Measurements from ENCODE around the gene OTULIN. TPM values are rescaled to one million over a fixed set of nuclear protein-coding genes. Genes with fewer than 3 reads are reported as not detected.

The OTULIN gene
- total and polyA plus RNA-seq, 3 experiments from 2014 or later: 28.1 to 87.6 (median 86.2) TPM

DNA sequence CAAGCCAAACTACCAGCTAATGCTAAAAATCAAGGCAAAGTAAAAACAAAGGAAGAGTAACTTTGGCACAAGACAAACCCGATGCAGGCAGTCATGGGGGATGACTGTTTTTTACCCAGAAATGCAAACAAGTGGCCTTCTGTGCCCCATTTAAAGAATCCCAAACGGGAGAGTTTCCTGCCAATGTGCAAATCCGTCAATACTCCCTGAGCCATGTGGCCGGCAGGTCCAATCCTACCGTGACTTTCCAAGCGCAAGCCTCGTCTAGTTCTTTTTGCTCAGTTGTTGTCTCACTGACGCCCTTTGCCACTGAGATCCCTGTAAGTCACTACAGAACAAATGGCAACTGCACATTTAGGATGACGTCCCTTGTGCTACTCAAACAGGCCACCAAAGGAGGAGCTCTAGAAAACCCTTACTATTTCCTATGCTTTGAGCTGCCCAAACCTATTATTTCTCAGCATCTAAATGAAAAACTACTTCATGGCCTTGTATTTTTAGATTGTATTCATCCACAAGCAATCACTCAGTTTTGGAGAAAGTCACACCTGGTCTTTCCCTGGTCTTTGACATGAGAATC lies 43.4 kb downstream of the OTULIN start:
- peaks cover 3 to 82% (median 24%) of the 10 kb centered on the region in 3 donors for H3K36me3 Mint-ChIP-seq
- peak in 1 of 5 donors; percentile 22 for DNase-seq
- Histone ChIP-seq H3K4me3 (ENCODE audit: low read length) (peak overlapping the region; percentile 5), H3K36me3 (ENCODE audit: insufficient read depth, low read length) (peaks cover 27% of the 10 kb centered on the region), H3K27ac (ENCODE audit: low read depth, low read length) (peak overlapping the region; percentile 5), H3K9me3 (ENCODE audit: low read length) (no peaks in the 10 kb centered on the region), H3K27me3 (ENCODE audit: insufficient read depth, low read length, poor library complexity, severe bottlenecking) (no peaks in the 10 kb centered on the region), H3K4me1 (ENCODE audit: insufficient read depth, low read length) (peaks cover 67% of the 10 kb centered on the region)
- ChIA-PET CTCF (interaction anchor here (0.6 to 4.9 kb wide), 11 partner anchors 9 to 311 kb away, joined by 3 to 33 read pairs (median 4); no protein-coding TSS in a partner anchor), POLR2A (interaction anchor here (0.5 to 0.9 kb wide), 3 partner anchors 9 to 146 kb away, joined by 3 to 4 read pairs (median 3); no protein-coding TSS in a partner anchor)
- H3K4me3 Mint-ChIP-seq: peak overlapping the region in 3 of 7 donors; percentile 9 to 33 (median 10)
- H3K27me3 Mint-ChIP-seq: no peaks in the 10 kb centered on the region
- peak overlapping the region; percentile 77 to 100 (median 97) for H3K27ac Mint-ChIP-seq
- H3K9me3 Mint-ChIP-seq: no peaks in the 10 kb centered on the region
- peaks cover 68 to 83% (median 77%) of the 10 kb centered on the region in 3 donors for H3K4me1 Mint-ChIP-seq

DNA sequence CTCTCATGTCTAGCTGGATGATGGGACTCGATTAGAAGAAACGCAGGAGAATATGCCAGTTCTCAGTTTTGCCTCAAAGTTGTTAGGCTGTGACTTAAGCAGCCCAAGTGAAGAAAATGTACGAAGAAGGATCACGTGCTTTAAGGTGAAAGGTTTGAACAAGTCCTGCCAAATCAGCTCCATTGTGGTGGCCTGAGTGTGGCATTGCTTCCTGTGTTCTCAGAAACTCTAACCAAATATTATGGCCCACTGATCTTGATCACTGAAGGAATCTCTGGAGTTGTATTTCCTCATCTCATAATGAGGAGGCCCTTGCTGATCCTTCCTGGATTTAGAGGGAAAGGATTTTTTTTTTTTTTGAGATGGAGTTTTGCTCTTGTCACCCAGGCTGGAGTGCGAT lies 44.0 kb downstream of the OTULIN start:
- H3K4me3 Mint-ChIP-seq: peak overlapping the region in 3 of 7 donors; percentile 4 to 37 (median 35)
- H3K4me3 ChIP-seq (ENCODE audit: low read length): peak overlapping the region; percentile 5
- H3K4me1 Mint-ChIP-seq: peaks cover 61 to 76% (median 70%) of the 10 kb centered on the region in 3 donors
- H3K27me3 ChIP-seq (ENCODE audit: insufficient read depth, low read length, poor library complexity, severe bottlenecking): no peaks in the 10 kb centered on the region
- H3K27me3 Mint-ChIP-seq: no peaks in the 10 kb centered on the region
- H3K36me3 Mint-ChIP-seq: peaks cover 3 to 83% (median 24%) of the 10 kb centered on the region in 3 donors
- DNase-seq: no peak
- ChIA-PET POLR2A (interaction anchor here (0.5 to 0.6 kb wide), 2 partner anchors 101 to 147 kb away, joined by 3 read pairs; no protein-coding TSS in a partner anchor), CTCF (interaction anchor here (0.7 to 4.9 kb wide), 8 partner anchors 10 to 295 kb away, joined by 3 to 33 read pairs (median 4); no protein-coding TSS in a partner anchor)
- peak overlapping the region; percentile 77 to 99 (median 96) for H3K27ac Mint-ChIP-seq
- peaks cover 27% of the 10 kb centered on the region for H3K36me3 ChIP-seq (ENCODE audit: insufficient read depth, low read length)
- H3K4me1 ChIP-seq (ENCODE audit: insufficient read depth, low read length): peaks cover 60% of the 10 kb centered on the region
- no peak overlapping the region for H3K27ac ChIP-seq (ENCODE audit: low read depth, low read length)
- no peaks in the 10 kb centered on the region for H3K9me3 Mint-ChIP-seq
- H3K9me3 ChIP-seq (ENCODE audit: low read length): no peaks in the 10 kb centered on the region

DNA sequence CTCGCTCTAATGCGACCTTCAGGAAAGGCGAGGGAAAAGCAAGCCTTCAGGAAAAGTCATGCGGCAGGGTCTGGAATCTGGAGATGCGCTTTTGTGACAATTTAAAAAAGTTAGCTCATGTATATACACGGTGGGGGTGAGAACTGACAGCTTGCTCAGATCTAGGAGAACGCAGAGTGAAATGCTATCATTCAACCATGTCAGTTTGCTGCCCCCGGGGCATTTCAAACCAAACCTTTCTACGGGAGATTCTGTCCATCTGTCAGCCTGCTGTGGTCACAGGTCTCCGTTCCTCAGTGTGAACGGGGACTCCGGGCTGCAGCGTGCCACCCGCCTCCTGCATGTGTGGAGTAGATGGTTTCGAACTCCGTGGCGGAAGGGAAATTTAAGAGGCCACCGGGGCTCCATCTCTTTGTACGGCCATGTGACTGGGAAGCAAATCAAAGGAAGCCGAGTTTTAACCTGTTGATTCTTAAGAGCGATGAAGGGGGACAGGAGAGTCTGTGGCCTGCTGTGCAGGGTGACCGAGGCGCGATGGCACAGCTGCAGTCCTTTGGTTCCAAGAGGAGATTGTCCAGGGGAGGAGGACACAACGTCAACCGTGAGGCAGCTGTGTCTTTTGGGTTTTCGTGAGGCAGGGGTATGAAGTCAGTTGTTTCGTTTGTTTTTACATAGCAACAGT lies 45.9 kb downstream of the OTULIN start:
- H3K27me3 ChIP-seq (ENCODE audit: insufficient read depth, low read length, poor library complexity, severe bottlenecking): no peaks in the 10 kb centered on the region
- no peak for DNase-seq
- H3K36me3 Mint-ChIP-seq: peaks cover 3 to 87% (median 22%) of the 10 kb centered on the region in 3 donors
- peaks cover 47 to 59% (median 51%) of the 10 kb centered on the region in 3 donors for H3K4me1 Mint-ChIP-seq
- peak overlapping the region in 7 of 8 donors; percentile 29 to 92 (median 72) for H3K27ac Mint-ChIP-seq
- H3K27ac ChIP-seq (ENCODE audit: low read depth, low read length): no peak overlapping the region
- no peaks in the 10 kb centered on the region for H3K9me3 ChIP-seq (ENCODE audit: low read length)
- H3K4me3 Mint-ChIP-seq: no peak overlapping the region
- H3K4me1 ChIP-seq (ENCODE audit: insufficient read depth, low read length): peaks cover 41% of the 10 kb centered on the region
- no peak overlapping the region for H3K4me3 ChIP-seq (ENCODE audit: low read length)
- peaks cover 42% of the 10 kb centered on the region for H3K36me3 ChIP-seq (ENCODE audit: insufficient read depth, low read length)
- POLR2A ChIA-PET: interaction anchor here (0.5 kb wide), 1 partner anchor 11 kb away, joined by 3 read pairs; no protein-coding TSS in a partner anchor
- CTCF ChIA-PET: interaction anchor here (1.1 kb wide), 1 partner anchor 17 kb away, joined by 3 read pairs; no protein-coding TSS in a partner anchor
- H3K27me3 Mint-ChIP-seq: no peaks in the 10 kb centered on the region
- no peaks in the 10 kb centered on the region for H3K9me3 Mint-ChIP-seq

DNA sequence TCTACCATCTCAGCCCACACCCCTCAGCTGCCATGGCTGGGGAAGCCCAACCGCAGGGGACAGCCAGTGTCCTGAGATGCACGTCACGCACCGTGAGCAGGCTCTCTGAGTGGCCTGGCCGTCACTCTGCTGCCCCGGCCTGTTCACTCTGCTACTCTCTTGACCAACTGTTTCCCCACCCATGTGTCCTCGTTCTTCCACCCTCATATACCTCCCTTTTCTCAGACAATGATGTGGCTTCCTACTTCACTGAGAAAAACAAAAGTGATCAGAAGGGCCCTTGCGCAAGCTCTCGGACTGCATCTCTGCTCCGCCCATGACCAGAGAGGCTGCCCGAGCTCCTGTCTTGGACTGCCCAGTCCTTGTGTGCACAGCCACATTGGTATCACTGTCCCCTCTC lies 47.6 kb downstream of the OTULIN start:
- Histone ChIP-seq H3K36me3 (ENCODE audit: insufficient read depth, low read length) (peaks cover 45% of the 10 kb centered on the region), H3K9me3 (ENCODE audit: low read length) (no peaks in the 10 kb centered on the region), H3K27me3 (ENCODE audit: insufficient read depth, low read length, poor library complexity, severe bottlenecking) (no peaks in the 10 kb centered on the region), H3K4me1 (ENCODE audit: insufficient read depth, low read length) (peaks cover 25% of the 10 kb centered on the region), H3K27ac (ENCODE audit: low read depth, low read length) (no peak overlapping the region), H3K4me3 (ENCODE audit: low read length) (no peak overlapping the region)
- H3K9me3 Mint-ChIP-seq: no peaks in the 10 kb centered on the region
- no peak overlapping the region for H3K4me3 Mint-ChIP-seq
- ChIA-PET CTCF (interaction anchor here (1.0 to 1.4 kb wide), 2 partner anchors 10 to 26 kb away, joined by 4 to 6 read pairs; no protein-coding TSS in a partner anchor), POLR2A (no interaction called here)
- H3K36me3 Mint-ChIP-seq: peaks cover 3 to 89% (median 21%) of the 10 kb centered on the region in 3 donors
- no peaks in the 10 kb centered on the region for H3K27me3 Mint-ChIP-seq
- no peak for DNase-seq
- peak overlapping the region in 7 of 8 donors; percentile 28 to 86 (median 64) for H3K27ac Mint-ChIP-seq
- H3K4me1 Mint-ChIP-seq: peaks cover 31 to 44% (median 35%) of the 10 kb centered on the region in 3 donors

DNA sequence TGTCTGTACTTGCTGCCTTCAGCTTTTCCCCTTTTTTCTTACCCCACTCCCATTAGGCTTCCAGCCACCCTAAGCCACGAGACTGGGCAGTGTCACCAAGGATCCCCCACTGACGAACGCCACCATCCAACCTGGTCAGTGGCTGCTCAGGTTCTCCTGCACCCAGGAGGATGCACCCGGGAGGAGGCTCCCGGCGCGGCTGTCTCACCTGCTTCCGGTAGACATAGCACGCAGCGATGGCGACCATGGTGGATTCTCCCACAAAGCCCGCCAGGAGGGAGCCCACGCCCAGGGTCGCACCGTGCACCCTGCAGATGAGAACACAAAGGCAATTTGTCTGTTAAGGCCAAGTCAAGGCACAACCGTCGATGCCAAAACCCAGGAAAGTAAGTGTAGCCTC lies 48.1 kb downstream of the OTULIN start:
- no peaks in the 10 kb centered on the region for H3K27me3 ChIP-seq (ENCODE audit: insufficient read depth, low read length, poor library complexity, severe bottlenecking)
- no peaks in the 10 kb centered on the region for H3K9me3 Mint-ChIP-seq
- H3K36me3 Mint-ChIP-seq: peaks cover 3 to 92% (median 23%) of the 10 kb centered on the region in 3 donors
- peaks cover 19% of the 10 kb centered on the region for H3K4me1 ChIP-seq (ENCODE audit: insufficient read depth, low read length)
- DNase-seq: no peak
- H3K4me1 Mint-ChIP-seq: peaks cover 27 to 41% (median 29%) of the 10 kb centered on the region in 3 donors
- CTCF ChIA-PET: no interaction called here
- H3K4me3 ChIP-seq (ENCODE audit: low read length): no peak overlapping the region
- POLR2A ChIA-PET: no interaction called here
- no peak overlapping the region for H3K4me3 Mint-ChIP-seq
- no peaks in the 10 kb centered on the region for H3K27me3 Mint-ChIP-seq
- peak overlapping the region; percentile 24 to 92 (median 58) for H3K27ac Mint-ChIP-seq
- H3K36me3 ChIP-seq (ENCODE audit: insufficient read depth, low read length): peaks cover 45% of the 10 kb centered on the region
- H3K27ac ChIP-seq (ENCODE audit: low read depth, low read length): no peak overlapping the region
- no peaks in the 10 kb centered on the region for H3K9me3 ChIP-seq (ENCODE audit: low read length)

DNA sequence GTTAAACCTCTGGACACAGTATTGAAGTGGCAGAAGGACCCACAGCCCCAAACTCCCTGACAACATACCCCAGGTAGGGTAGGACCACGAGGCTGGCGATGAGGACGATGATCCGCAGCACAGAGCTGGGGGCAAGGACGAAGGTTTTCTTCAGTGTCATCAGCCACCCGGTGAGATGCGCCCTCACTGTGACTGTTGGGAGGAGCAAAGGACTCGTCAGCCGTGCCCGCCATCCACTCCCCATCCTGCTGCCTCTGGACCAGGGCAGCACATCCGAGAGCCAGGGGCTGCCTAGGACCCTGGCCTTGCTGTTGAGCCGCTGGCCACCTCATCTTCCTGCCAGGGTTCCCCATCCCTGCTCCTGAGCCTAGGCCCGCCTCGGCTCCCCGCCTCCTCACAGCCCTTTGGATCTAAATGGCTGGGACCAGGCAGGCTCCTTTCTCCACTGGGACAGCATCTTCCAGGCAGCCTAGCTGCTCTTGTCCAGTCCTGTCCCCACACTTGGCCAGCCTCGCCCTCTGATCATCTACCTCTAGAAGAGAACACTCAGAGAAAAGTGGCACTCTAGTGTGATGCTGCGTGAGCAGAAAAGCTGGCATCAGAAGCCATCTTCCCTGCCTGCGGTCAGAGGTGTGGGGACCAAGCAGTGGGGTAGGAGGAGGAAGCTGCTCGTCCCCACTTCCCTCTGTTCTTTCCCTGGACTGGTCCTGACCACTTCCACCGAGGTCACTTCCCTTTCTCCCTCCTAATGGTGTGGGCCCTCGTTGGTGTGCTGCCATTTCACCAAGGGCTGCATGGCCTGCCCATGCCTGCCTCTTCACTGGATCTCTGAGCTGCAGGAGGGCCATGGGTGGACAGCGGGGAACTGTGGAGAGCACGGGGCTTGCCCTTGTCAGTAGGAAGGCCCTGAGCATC lies 49.2 kb downstream of the OTULIN start:
- ChIA-PET CTCF (interaction anchor here (0.9 kb wide), 2 partner anchors 10 to 47 kb away, joined by 3 read pairs; no protein-coding TSS in a partner anchor), POLR2A (no interaction called here)
- Histone ChIP-seq H3K27me3 (ENCODE audit: insufficient read depth, low read length, poor library complexity, severe bottlenecking) (no peaks in the 10 kb centered on the region), H3K4me3 (ENCODE audit: low read length) (no peak overlapping the region), H3K4me1 (ENCODE audit: insufficient read depth, low read length) (peaks cover 9% of the 10 kb centered on the region), H3K27ac (ENCODE audit: low read depth, low read length) (no peak overlapping the region), H3K9me3 (ENCODE audit: low read length) (no peaks in the 10 kb centered on the region), H3K36me3 (ENCODE audit: insufficient read depth, low read length) (peaks cover 45% of the 10 kb centered on the region)
- Mint-ChIP-seq H3K27ac (peak overlapping the region in 6 of 8 donors; percentile 29 to 76 (median 54)), H3K27me3 (no peaks in the 10 kb centered on the region), H3K4me3 (no peak overlapping the region), H3K9me3 (no peaks in the 10 kb centered on the region), H3K36me3 (peaks cover 3 to 88% (median 24%) of the 10 kb centered on the region in 3 donors), H3K4me1 (peaks cover 19 to 30% (median 20%) of the 10 kb centered on the region in 3 donors)
- no peak for DNase-seq

DNA sequence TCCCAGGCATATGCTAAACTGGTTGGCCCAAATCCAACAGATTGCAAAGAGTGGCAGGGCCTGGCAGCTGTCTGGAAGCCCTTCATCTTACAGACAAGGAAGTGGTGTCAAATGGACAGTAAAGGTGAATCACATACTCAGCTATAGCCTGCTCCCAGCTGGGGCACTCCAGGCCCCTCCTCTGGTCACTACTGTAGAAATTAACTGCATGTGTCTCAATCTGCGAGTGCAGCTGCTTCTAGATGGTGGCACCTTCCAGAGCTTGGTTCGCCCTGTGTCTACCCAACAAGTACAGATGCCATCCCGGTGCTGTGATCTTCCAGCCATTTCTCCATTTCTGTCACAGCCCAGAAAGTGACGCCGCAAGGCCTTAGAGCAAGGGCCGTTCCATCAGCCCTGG lies 50.2 kb downstream of the OTULIN start:
- Histone ChIP-seq H3K27ac (ENCODE audit: low read depth, low read length) (no peak overlapping the region), H3K27me3 (ENCODE audit: insufficient read depth, low read length, poor library complexity, severe bottlenecking) (no peaks in the 10 kb centered on the region), H3K9me3 (ENCODE audit: low read length) (no peaks in the 10 kb centered on the region), H3K4me1 (ENCODE audit: insufficient read depth, low read length) (no peaks in the 10 kb centered on the region), H3K36me3 (ENCODE audit: insufficient read depth, low read length) (peaks cover 41% of the 10 kb centered on the region), H3K4me3 (ENCODE audit: low read length) (no peak overlapping the region)
- Mint-ChIP-seq H3K4me3 (no peak overlapping the region), H3K4me1 (peaks cover 15 to 26% (median 18%) of the 10 kb centered on the region in 3 donors), H3K27me3 (no peaks in the 10 kb centered on the region), H3K9me3 (no peaks in the 10 kb centered on the region), H3K36me3 (peaks cover 3 to 85% (median 19%) of the 10 kb centered on the region in 3 donors), H3K27ac (peak overlapping the region in 3 of 8 donors; percentile 27 to 58 (median 29))
- DNase-seq: no peak
- POLR2A ChIA-PET: no interaction called here
- CTCF ChIA-PET: interaction anchor here (0.9 to 1.2 kb wide), 2 partner anchors 11 to 12 kb away, joined by 3 read pairs; no protein-coding TSS in a partner anchor

All from CD8-positive, alpha-beta memory T cell (primary cell).